HEK293 (cell line): Measurements from ENCODE around the gene MAP3K20.

Experiments used
- CTCF ChIP-seq: fragments of 450-650 bp; formaldehyde crosslinking; IDR thresholded peaks from 2 replicates; pipeline ENCODE4 v1.5.1; 2016; ENCODE audit warnings: missing biosample characterization, missing genetic modification characterization
- HOXA7 ChIP-seq: sonication (generic); formaldehyde crosslinking; IDR thresholded peaks from 2 replicates; pipeline ENCODE4 v1.8.1; 2022; ENCODE audit warnings: missing genetic modification reagents, borderline replicate concordance
- HOXD13 ChIP-seq: sonication (generic); formaldehyde crosslinking; IDR thresholded peaks from 2 replicates; pipeline ENCODE4 v1.8.0; 2022; ENCODE audit warnings: missing genetic modification reagents, borderline replicate concordance
- SP2 ChIP-seq: fragments of 450-650 bp; formaldehyde crosslinking; IDR thresholded peaks from 2 replicates; pipeline ENCODE4 v1.5.1; 2016; ENCODE audit warnings: missing biosample characterization, missing genetic modification characterization
- TCF7L2 ChIP-seq: IDR thresholded peaks from 2 replicates; pipeline ENCODE4 v1.6.1; 2011; ENCODE audit warnings: low read depth, mild to moderate bottlenecking, inconsistent platforms, low read length, moderate library complexity, borderline replicate concordance
- ZNF133 ChIP-seq: fragments of 450-650 bp; formaldehyde crosslinking; IDR thresholded peaks from 2 replicates; pipeline ENCODE4 v1.5.1; 2016; ENCODE audit warnings: missing biosample characterization, missing genetic modification characterization
- ZNF138 ChIP-seq: fragments of 450-650 bp; formaldehyde crosslinking; IDR thresholded peaks from 2 replicates; pipeline ENCODE4 v1.5.1; 2016; ENCODE audit warnings: missing biosample characterization, missing genetic modification characterization, borderline replicate concordance
- ZNF248 ChIP-seq: fragments of 450-650 bp; formaldehyde crosslinking; IDR thresholded peaks from 2 replicates; pipeline ENCODE4 v1.5.1; 2017; ENCODE audit warnings: missing biosample characterization, missing genetic modification characterization
- ZNF274 ChIP-seq, 2 experiments: fragments of 200-500 bp in 1 of 2; fragments of 450-650 bp in 1 of 2; sonication (Bioruptor generic) in 1 of 2; formaldehyde crosslinking in 1 of 2; IDR thresholded peaks; 2 replicates each; pipeline versions ENCODE4 v1.5.1 to v1.6.1; 2014 to 2016; ENCODE audit warnings: borderline replicate concordance in 1 of 2, inconsistent platforms in 1 of 2, low read length in 1 of 2, missing biosample characterization in 1 of 2, missing genetic modification characterization in 1 of 2
- ZNF530 ChIP-seq: fragments of 450-650 bp; formaldehyde crosslinking; IDR thresholded peaks from 2 replicates; pipeline ENCODE4 v1.5.1; 2016; ENCODE audit warnings: low read depth, missing biosample characterization, missing genetic modification characterization
- ZNF596 ChIP-seq: fragments of 450-650 bp; IDR thresholded peaks from 2 replicates; pipeline ENCODE4 v1.5.0; 2018; ENCODE audit warnings: missing biosample characterization, mild to moderate bottlenecking, missing genetic modification characterization, moderate library complexity
- ZNF639 ChIP-seq: fragments of 450-650 bp; formaldehyde crosslinking; IDR thresholded peaks from 2 replicates; pipeline ENCODE4 v1.5.1; 2016; ENCODE audit warnings: missing biosample characterization, missing genetic modification characterization
- ZSCAN5A ChIP-seq: fragments of 450-650 bp; formaldehyde crosslinking; IDR thresholded peaks from 2 replicates; pipeline ENCODE4 v1.5.1; 2016; ENCODE audit warnings: missing biosample characterization, missing genetic modification characterization

GRCh38 chr2:173230181-173230580 is 154.5 kb downstream of the MAP3K20 start:
- TF ChIP-seq SP2 (no peak), CTCF (tag by site-specific recombination) (no peak), ZNF530 (no peak), HOXA7 (CRISPR knock-in tag) (no peak), HOXD13 (CRISPR knock-in tag) (no peak), ZSCAN5A (tag by site-specific recombination) (no peak), TCF7L2 (no peak), ZNF133 (tag by site-specific recombination) (no peak), ZNF248 (tag by site-specific recombination) (no peak), ZNF138 (tag by site-specific recombination) (no peak), ZNF274 (IDR thresholded peaks at IDR 0.05; ENCODE audit: low read length) (no peak), ZNF274 (tag by site-specific recombination; IDR thresholded peaks at IDR 0.05; ENCODE audit: borderline replicate concordance) (no peak), ZNF596 (no peak), ZNF639 (tag by site-specific recombination) (no peak)
